ENCODE results near the gene BEAN1. TPM values are rescaled to one million over a fixed set of nuclear protein-coding genes. Genes with fewer than 3 reads are reported as not detected.

The BEAN1 gene
- total RNA-seq, 1 donor from 2014 or later, result 1.2 TPM

GRCh38 chr16:66429290-66429962 is 2.3 kb downstream of the BEAN1 start:
- H3K9me3 ChIP-seq (ENCODE audit: insufficient read depth, low read depth, low read length), result no peaks in the 10 kb centered on the region
- H3K4me3 ChIP-seq (ENCODE audit: insufficient read depth, low read depth, low read length), result no peak overlapping the region
- no peak for FAIRE-seq
- no peaks in the 10 kb centered on the region for H3K36me3 Mint-ChIP-seq (ENCODE audit: low read depth, unreplicated experiment)
- no peaks in the 10 kb centered on the region for H3K36me3 ChIP-seq (ENCODE audit: insufficient read depth, low read length)
- no peak overlapping the region for H3K4me3 Mint-ChIP-seq (ENCODE audit: unreplicated experiment)
- H3K27me3 Mint-ChIP-seq (ENCODE audit: low read depth, unreplicated experiment), result peaks cover 50% of the 10 kb centered on the region
- no peak overlapping the region for H3K9ac ChIP-seq (ENCODE audit: low read length)
- H4K20me1 ChIP-seq (ENCODE audit: insufficient read depth, low read length), result peaks cover 16% of the 10 kb centered on the region
- no peak overlapping the region for H3K27ac Mint-ChIP-seq (ENCODE audit: unreplicated experiment)
- no peaks in the 10 kb centered on the region for H3K79me2 ChIP-seq (ENCODE audit: insufficient read depth, low read length)
- no peak overlapping the region for H3K4me2 ChIP-seq (ENCODE audit: low read length)
- no peak overlapping the region for H3K27ac ChIP-seq (ENCODE audit: low read depth, low read length)
- no peak for TF ChIP-seq EZH2 (IDR thresholded peaks at IDR 0.05; ENCODE audit: insufficient read depth, low read length)
- no peak for TF ChIP-seq CTCF (IDR thresholded peaks at IDR 0.05; ENCODE audit: insufficient read depth, low read depth, low read length)
- peaks cover 11% of the 10 kb centered on the region for H3K4me1 ChIP-seq (ENCODE audit: insufficient read depth, low read length)
- H2AFZ ChIP-seq (ENCODE audit: low read depth, low read length), result no peak overlapping the region
- H3K27me3 ChIP-seq (ENCODE audit: insufficient read depth, low read length), result peaks cover 51% of the 10 kb centered on the region
- no peak for DNase-seq (ENCODE audit: low read depth)
- H3K4me1 Mint-ChIP-seq (ENCODE audit: low read depth, unreplicated experiment), result peaks cover 10% of the 10 kb centered on the region
- no peaks in the 10 kb centered on the region for H3K9me3 Mint-ChIP-seq (ENCODE audit: unreplicated experiment)

GRCh38 chr16:66430214-66430613 is 3.1 kb downstream of the BEAN1 start:
- no peak for TF ChIP-seq EZH2 (IDR thresholded peaks at IDR 0.05; ENCODE audit: insufficient read depth, low read length)
- no peak for TF ChIP-seq CTCF (IDR thresholded peaks at IDR 0.05; ENCODE audit: insufficient read depth, low read depth, low read length)
- Histone ChIP-seq H3K36me3 (ENCODE audit: insufficient read depth, low read length) (no peaks in the 10 kb centered on the region), H3K79me2 (ENCODE audit: insufficient read depth, low read length) (no peaks in the 10 kb centered on the region), H3K9ac (ENCODE audit: low read length) (no peak overlapping the region), H3K9me3 (ENCODE audit: insufficient read depth, low read depth, low read length) (no peaks in the 10 kb centered on the region), H3K27ac (ENCODE audit: low read depth, low read length) (no peak overlapping the region), H3K27me3 (ENCODE audit: insufficient read depth, low read length) (peaks cover 44% of the 10 kb centered on the region), H2AFZ (ENCODE audit: low read depth, low read length) (no peak overlapping the region), H3K4me1 (ENCODE audit: insufficient read depth, low read length) (peaks cover 12% of the 10 kb centered on the region), H4K20me1 (ENCODE audit: insufficient read depth, low read length) (peaks cover 16% of the 10 kb centered on the region), H3K4me2 (ENCODE audit: low read length) (no peak overlapping the region), H3K4me3 (ENCODE audit: insufficient read depth, low read depth, low read length) (no peak overlapping the region)
- DNase-seq (ENCODE audit: low read depth) (no peak), FAIRE-seq (no peak)
- Mint-ChIP-seq H3K9me3 (ENCODE audit: unreplicated experiment) (no peaks in the 10 kb centered on the region), H3K36me3 (ENCODE audit: low read depth, unreplicated experiment) (no peaks in the 10 kb centered on the region), H3K4me1 (ENCODE audit: low read depth, unreplicated experiment) (peaks cover 10% of the 10 kb centered on the region), H3K27me3 (ENCODE audit: low read depth, unreplicated experiment) (peaks cover 49% of the 10 kb centered on the region), H3K4me3 (ENCODE audit: unreplicated experiment) (no peak overlapping the region), H3K27ac (ENCODE audit: unreplicated experiment) (no peak overlapping the region)

GRCh38 chr16:66431760-66432159 is 4.7 kb downstream of the BEAN1 start:
- FAIRE-seq (no peak), DNase-seq (ENCODE audit: low read depth) (no peak)
- Histone ChIP-seq H3K9ac (ENCODE audit: low read length) (no peak overlapping the region), H4K20me1 (ENCODE audit: insufficient read depth, low read length) (peaks cover 16% of the 10 kb centered on the region), H3K4me3 (ENCODE audit: insufficient read depth, low read depth, low read length) (no peak overlapping the region), H2AFZ (ENCODE audit: low read depth, low read length) (no peak overlapping the region), H3K27me3 (ENCODE audit: insufficient read depth, low read length) (peaks cover 30% of the 10 kb centered on the region), H3K4me2 (ENCODE audit: low read length) (no peak overlapping the region), H3K4me1 (ENCODE audit: insufficient read depth, low read length) (peaks cover 12% of the 10 kb centered on the region), H3K36me3 (ENCODE audit: insufficient read depth, low read length) (no peaks in the 10 kb centered on the region), H3K27ac (ENCODE audit: low read depth, low read length) (no peak overlapping the region), H3K79me2 (ENCODE audit: insufficient read depth, low read length) (no peaks in the 10 kb centered on the region), H3K9me3 (ENCODE audit: insufficient read depth, low read depth, low read length) (no peaks in the 10 kb centered on the region)
- Mint-ChIP-seq H3K36me3 (ENCODE audit: low read depth, unreplicated experiment) (no peaks in the 10 kb centered on the region), H3K27me3 (ENCODE audit: low read depth, unreplicated experiment) (peaks cover 38% of the 10 kb centered on the region), H3K4me3 (ENCODE audit: unreplicated experiment) (no peak overlapping the region), H3K4me1 (ENCODE audit: low read depth, unreplicated experiment) (peaks cover 10% of the 10 kb centered on the region), H3K27ac (ENCODE audit: unreplicated experiment) (no peak overlapping the region), H3K9me3 (ENCODE audit: unreplicated experiment) (no peaks in the 10 kb centered on the region)
- TF ChIP-seq CTCF (IDR thresholded peaks at IDR 0.05; ENCODE audit: insufficient read depth, low read depth, low read length) (no peak), EZH2 (IDR thresholded peaks at IDR 0.05; ENCODE audit: insufficient read depth, low read length) (no peak)

Data from astrocyte (in vitro differentiated cells and primary cell).